CD4-positive, alpha-beta T cell treated with Interleukin-2 at 100 ng/mL for 4 hours (primary cell): ENCODE data around the gene CTSV.
"Not testable (repeated sequence)": the region's sequence is repeated elsewhere in the genome, so short reads cannot be mapped to it uniquely, and the experiment has no call there.

Experiments used
- DNase-seq: peaks from one replicate; pipeline ENCODE4 v3.0.0-alpha.2; 2020; ENCODE audit warnings: low spot score

Gene CTSV

DNA sequence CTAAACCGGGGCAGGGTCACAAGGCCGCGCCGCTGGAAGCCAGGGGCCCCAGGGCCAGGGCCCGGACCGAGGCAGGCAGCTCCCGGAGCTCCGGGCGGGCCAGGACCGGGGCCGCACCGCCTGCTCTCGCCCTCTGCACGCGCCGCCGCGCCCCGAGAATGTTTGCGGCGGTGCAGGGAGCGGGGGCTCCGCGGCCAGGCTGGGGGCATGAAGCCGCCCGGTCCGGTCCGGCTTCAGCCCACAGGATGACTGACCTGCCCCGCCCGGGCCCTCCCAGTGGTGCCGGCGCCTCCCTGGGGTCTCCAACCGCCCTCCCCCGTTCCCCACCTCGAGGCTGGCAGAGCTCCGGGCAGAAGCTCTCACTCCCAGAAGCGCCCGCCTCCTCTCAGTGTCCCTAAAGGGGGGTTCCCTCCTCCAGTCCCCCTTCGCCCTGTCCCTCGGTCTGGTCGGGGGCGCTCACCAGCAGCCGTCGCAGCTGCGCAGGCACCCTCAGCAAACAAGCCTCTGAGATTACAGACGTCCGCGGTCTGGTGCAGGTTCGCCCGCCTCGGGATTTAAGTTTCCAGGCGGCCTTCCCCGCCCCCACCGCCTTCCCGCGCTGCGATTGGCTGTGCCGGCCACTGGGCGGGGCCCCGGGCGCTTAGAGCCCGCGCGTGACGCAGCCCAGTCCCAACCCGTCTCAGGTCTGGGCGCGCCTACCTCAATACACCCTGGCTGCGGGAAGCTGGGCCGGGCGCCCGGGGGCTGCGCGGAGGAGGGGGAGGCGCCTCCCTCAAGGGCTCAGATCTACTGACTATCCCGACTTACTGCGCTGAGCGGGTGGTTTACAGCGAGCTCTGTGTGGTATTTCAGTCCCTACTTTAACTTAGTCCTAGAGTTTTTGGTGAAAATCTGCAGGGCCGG lies at the start of gene CTSV:
TSS of gene CTSV (minus strand) at position 532 of the 903 bp plus-strand sequence. CDS start 1,099 bp downstream, outside the sequence.
- peak; percentile 65 for DNase-seq

- not testable (repeated sequence) for DNase-seq
Measured at GRCh38 chr9:97087668-97088215, 48.8 kb upstream of the CTSV start.

DNA sequence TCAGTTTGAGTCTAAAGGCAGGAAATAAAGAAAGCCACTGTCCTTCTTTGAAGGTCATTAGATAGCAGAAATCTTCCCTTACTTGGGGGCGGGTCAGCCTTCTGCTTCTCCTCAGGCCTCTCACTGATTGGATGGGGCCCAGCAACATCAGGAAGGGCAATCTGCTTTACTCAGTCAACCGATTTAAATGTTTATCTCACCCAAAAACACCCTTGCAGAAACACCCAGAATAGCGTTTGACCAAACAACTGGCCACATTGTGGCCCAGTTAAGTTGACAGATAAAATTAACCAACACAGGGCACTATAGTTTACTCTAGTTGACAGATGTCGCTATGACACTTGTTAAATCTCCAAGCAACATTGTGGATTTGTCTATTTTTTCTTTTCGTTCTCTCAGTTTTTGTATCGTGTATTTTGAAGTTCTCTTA lies 45.6 kb upstream of the CTSV start:
- DNase-seq = not testable (repeated sequence)

GRCh38 chr9:97078362-97078761 lies 39.4 kb upstream of the CTSV start:
- no peak for DNase-seq

GRCh38 chr9:97077452-97078295 lies 38.7 kb upstream of the CTSV start:
- no peak for DNase-seq

GRCh38 chr9:97076731-97077451 lies 37.9 kb upstream of the CTSV start:
- DNase-seq = not testable (repeated sequence)

GRCh38 chr9:97076238-97076637 lies 37.3 kb upstream of the CTSV start:
- no peak for DNase-seq

- no peak for DNase-seq
Measured at GRCh38 chr9:97075289-97075985, 36.5 kb upstream of the CTSV start.

- no peak for DNase-seq
Measured at GRCh38 chr9:97073506-97073905, 34.6 kb upstream of the CTSV start.

GRCh38 chr9:97072285-97072776 lies 33.4 kb upstream of the CTSV start:
- no peak for DNase-seq

DNA sequence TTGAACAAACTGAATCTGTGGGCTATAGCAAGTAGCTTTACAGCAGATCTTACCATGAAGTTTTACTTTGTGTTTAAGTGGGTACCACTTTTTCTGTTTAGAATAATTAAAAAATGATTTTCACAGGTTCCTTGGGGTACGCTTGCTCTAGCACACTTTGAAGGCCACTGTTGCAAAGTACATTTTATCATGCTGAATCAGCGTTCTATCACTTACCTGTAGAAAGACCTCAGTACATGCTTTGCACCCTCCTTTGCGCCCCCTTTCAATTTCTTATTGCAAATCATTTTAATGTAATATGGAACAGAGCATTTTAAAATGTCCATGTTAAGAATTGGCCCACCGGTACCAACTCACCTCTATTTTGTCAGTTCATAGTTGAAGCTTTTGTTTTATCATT lies 31.4 kb upstream of the CTSV start:
- DNase-seq = not testable (repeated sequence)

- DNase-seq = no peak
Measured at GRCh38 chr9:97067490-97067889, 28.5 kb upstream of the CTSV start.

GRCh38 chr9:97064176-97064575 lies 25.2 kb upstream of the CTSV start:
- no peak for DNase-seq

GRCh38 chr9:97060796-97061195 lies 21.9 kb upstream of the CTSV start:
- no peak for DNase-seq

DNA sequence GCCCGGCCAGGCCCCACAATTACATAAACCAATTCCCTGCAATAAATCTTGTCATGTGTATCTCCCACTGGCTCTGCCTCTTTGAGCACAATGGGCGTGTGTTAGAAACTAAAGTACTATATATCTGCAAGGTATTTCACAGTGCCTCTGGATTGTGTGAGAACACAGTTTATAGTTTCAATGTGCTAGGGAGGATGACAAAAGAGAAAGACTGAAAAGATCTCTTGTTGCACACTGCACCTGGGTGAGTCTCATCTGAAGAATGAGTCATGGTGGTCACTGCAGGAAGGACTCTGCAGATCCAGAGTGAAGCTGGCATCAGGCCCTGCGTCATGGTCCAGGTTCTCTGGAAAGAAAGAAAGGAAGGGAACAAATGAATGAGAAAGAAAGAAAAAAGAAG lies 20.7 kb upstream of the CTSV start:
- DNase-seq = no peak

DNA sequence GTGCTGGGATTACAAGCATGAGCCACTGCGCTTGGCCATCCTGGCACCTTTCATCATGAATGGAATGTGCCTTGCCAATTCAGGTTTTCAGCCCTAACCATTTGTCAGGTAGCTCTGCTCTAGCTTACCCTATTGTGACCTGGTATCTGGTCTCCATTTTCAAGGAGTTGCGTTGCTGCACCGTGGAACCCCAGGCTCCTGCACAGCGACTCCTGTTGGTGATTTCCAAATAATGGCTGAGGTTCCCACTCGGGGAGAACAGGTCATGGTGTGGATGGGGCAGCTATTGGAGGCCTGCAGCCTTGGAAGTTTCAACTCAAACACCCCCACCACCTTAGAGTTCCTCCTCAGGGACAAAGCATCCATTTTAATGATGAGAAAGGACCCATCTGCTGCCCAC lies 18.7 kb upstream of the CTSV start:
- no peak for DNase-seq

DNA sequence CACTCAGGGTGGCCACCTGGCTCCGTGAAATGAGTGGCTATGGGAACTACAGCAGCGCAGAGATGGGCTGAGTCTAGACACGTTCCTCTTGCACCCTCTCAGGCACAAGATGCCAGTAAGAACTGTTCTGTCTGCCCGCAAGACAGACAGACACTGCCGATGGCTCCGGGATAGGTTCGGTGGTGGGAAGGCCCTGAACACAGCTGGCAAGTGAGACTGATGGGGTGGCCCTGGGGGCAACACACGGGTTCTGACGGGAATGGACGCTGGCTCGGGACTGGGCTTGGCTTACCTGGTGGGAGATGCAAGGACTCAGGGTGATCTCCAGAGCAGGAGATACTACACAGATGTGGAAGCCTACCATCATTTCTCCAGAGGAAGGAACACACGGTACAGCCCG lies 16.9 kb upstream of the CTSV start:
- not testable (repeated sequence) for DNase-seq

- DNase-seq = no peak
Measured at GRCh38 chr9:97053717-97054116, 14.8 kb upstream of the CTSV start.

GRCh38 chr9:97052735-97053134 lies 13.8 kb upstream of the CTSV start:
- no peak for DNase-seq

DNA sequence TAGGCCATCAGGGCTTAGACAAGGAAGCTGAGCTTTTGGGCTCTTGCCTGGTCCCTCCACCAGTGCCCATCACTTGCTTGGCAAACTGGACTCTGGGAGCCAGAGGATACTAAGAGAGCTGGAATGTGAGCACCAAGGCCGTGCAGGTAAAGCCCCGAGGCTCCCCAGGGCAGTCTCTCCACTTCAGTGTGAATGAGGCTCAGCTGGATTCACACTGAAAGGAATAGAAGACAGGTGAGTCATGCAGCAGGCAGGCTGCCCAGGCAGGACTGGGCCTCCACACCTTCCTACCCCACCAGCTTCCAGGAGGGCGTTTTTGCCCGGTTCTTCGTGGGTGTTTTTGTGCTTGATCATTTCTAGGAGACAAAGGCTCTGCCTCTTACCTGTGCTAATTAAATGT lies 7.3 kb upstream of the CTSV start:
- no peak for DNase-seq

- no peak for DNase-seq
Measured at GRCh38 chr9:97045300-97045699, 6.4 kb upstream of the CTSV start.
